Endothelial cell of umbilical vein (primary cell): Measurements from ENCODE around the gene HRH3. TPM values are rescaled to one million over a fixed set of nuclear protein-coding genes. Genes with fewer than 3 reads are reported as not detected.

ENCODE experiments used
- BruUV-seq: library from RNA; stranded (reverse); fragments of 400-500 nt; replicated peaks from 2 replicates; lab custom pipeline; 2021; lab: Mats Ljungman, UMichigan
- CTCF ChIA-PET: fragments of 300-600, 350-600 bp; sonication (Branson Sonifier 250); formaldehyde crosslinking; loops from one replicate; lab custom pipeline; 2021; ENCODE audit warnings: antibody characterized with exemption, inconsistent platforms; lab: Charles Lee
- POLR2A ChIA-PET: fragments of 300-600, 350-600 bp; sonication (Branson Sonifier 250); formaldehyde crosslinking; loops from one replicate; lab custom pipeline; 2021; ENCODE audit warnings: antibody characterized with exemption, inconsistent platforms; lab: Charles Lee
- DNase-seq: peaks from one replicate; pipeline ENCODE4 v3.0.0-alpha.2; 2011; ENCODE audit warnings: low read depth, low spot score
- FAIRE-seq: peaks from 2 replicates; lab custom pipeline; 2011; peaks lifted over from hg19 to GRCh38; lab: Jason Lieb, UNC
- H2AFZ ChIP-seq: 2 replicates; pipeline ENCODE4 v1.6.0; 2012; ENCODE audit warnings: low read depth, low read length, control low read depth, inconsistent platforms
- H3K27ac ChIP-seq: 2 replicates; pipeline ENCODE4 v1.5.1; 2011; ENCODE audit warnings: low read depth, mild to moderate bottlenecking, control low read depth, low read length, moderate library complexity; ENCODE audit not compliant: insufficient read depth
- H3K27me3 ChIP-seq, 2 experiments: 2 replicates each; pipeline versions ENCODE4 v1.6.0 to v1.6.1; 2011; ENCODE audit warnings: low read length in 2 of 2, mixed read lengths in 1 of 2; ENCODE audit not compliant: control insufficient read depth in 2 of 2, insufficient read depth in 2 of 2
- H3K36me3 ChIP-seq, 2 experiments: 2 replicates in 1 of 2; 3 replicates in 1 of 2; pipeline ENCODE4 v1.5.1; 2011; ENCODE audit warnings: low read length in 2 of 2, mild to moderate bottlenecking in 1 of 2, moderate library complexity in 1 of 2; ENCODE audit not compliant: control insufficient read depth in 2 of 2, insufficient read depth in 2 of 2; ENCODE audit errors: extremely low read depth in 1 of 2
- H3K4me1 ChIP-seq: 3 replicates; pipeline ENCODE4 v1.5.1; 2011; ENCODE audit warnings: mild to moderate bottlenecking, low read length; ENCODE audit not compliant: control insufficient read depth, insufficient read depth; ENCODE audit errors: extremely low read depth
- H3K4me2 ChIP-seq: 2 replicates; pipeline ENCODE4 v1.6.1; 2011; ENCODE audit warnings: low read length, control low read depth, mixed read lengths; ENCODE audit not compliant: insufficient read depth
- H3K4me3 ChIP-seq, 3 experiments: fragments of 200-600 bp in 1 of 3; sonication (generic), shearing (Covaris generic) in 1 of 3; replicated peaks in 1 of 3; 2 replicates each; pipeline ENCODE4 v1.5.1; 2011 to 2016; ENCODE audit warnings: control low read depth in 3 of 3, low read length in 3 of 3, mild to moderate bottlenecking in 2 of 3, inconsistent platforms in 1 of 3, low read depth in 1 of 3, moderate library complexity in 1 of 3; ENCODE audit not compliant: insufficient read depth in 1 of 3
- H3K79me2 ChIP-seq: 2 replicates; pipeline ENCODE4 v1.6.0; 2012; ENCODE audit warnings: low read length, inconsistent platforms; ENCODE audit not compliant: control insufficient read depth, insufficient read depth
- H3K9ac ChIP-seq: replicated peaks from 2 replicates; pipeline ENCODE3; 2011; ENCODE audit warnings: low read length, control low read depth; ENCODE audit not compliant: insufficient read depth; ENCODE audit errors: extremely low read depth
- H3K9me1 ChIP-seq: replicated peaks from 3 replicates; pipeline ENCODE4 v1.6.0; 2011; ENCODE audit warnings: mild to moderate bottlenecking, low read length; ENCODE audit not compliant: control insufficient read depth, insufficient read depth; ENCODE audit errors: extremely low read depth
- H3K9me3 ChIP-seq: replicated peaks from 2 replicates; pipeline ENCODE4 v1.5.1; 2012; ENCODE audit warnings: low read length, inconsistent platforms; ENCODE audit not compliant: control insufficient read depth, insufficient read depth
- H4K20me1 ChIP-seq: replicated peaks from 2 replicates; pipeline ENCODE3; 2011; ENCODE audit warnings: mild to moderate bottlenecking, low read length; ENCODE audit not compliant: control insufficient read depth, insufficient read depth; ENCODE audit errors: extremely low read depth
- EZH2 ChIP-seq: IDR thresholded peaks from 2 replicates; pipeline ENCODE4 v1.6.1; 2012; ENCODE audit warnings: borderline replicate concordance, low read depth, mild to moderate bottlenecking, moderate library complexity, low read length, inconsistent platforms; ENCODE audit not compliant: severe bottlenecking
- FOS ChIP-seq: IDR thresholded peaks from 2 replicates; pipeline ENCODE4 v1.6.1; 2011; ENCODE audit warnings: mild to moderate bottlenecking, low read length, moderate library complexity, borderline replicate concordance; ENCODE audit not compliant: insufficient read depth
- GATA2 ChIP-seq: IDR thresholded peaks from 2 replicates; pipeline ENCODE4 v1.7.0; 2011; ENCODE audit warnings: low read depth, mild to moderate bottlenecking, moderate library complexity, mixed read lengths, low read length; ENCODE audit not compliant: insufficient read length, insufficient read depth
- JUN ChIP-seq: IDR thresholded peaks from 2 replicates; pipeline ENCODE4 v1.6.1; 2011; ENCODE audit warnings: borderline replicate concordance, low read depth; ENCODE audit not compliant: insufficient read length, insufficient read depth
- MYC ChIP-seq: IDR thresholded peaks from one replicate; pipeline ENCODE4 v1.6.1; 2011; ENCODE audit warnings: mild to moderate bottlenecking, low read depth, low read length
- POLR2AphosphoS5 ChIP-seq: IDR thresholded peaks from 2 replicates; pipeline ENCODE4 v1.6.1; 2012; ENCODE audit warnings: low read depth, mild to moderate bottlenecking, control low read depth, low read length, moderate library complexity; ENCODE audit not compliant: insufficient read depth
- dilution Hi-C: fragments of 300-500 bp; cut with MboI; formaldehyde crosslinking; loops from one replicate; pipeline ENCODE4 v1.15.0; 2019; ENCODE audit warnings: low sequenced_read_pairs; ENCODE audit not compliant: extremely low pct_ligation_motif_present
- intact Hi-C: fragments of 100-400 bp; cut with micrococcal nuclease; formaldehyde crosslinking; loops from one replicate; pipeline ENCODE4 v1.10.0; 2022
- polyA plus RNA-seq, 4 experiments: library from polyadenylated mRNA; depleted of rRNA in 3 of 4; stranded (reverse) in 3 of 4; unstranded in 1 of 4; fragments of >200 nt; gene quantifications; 2 replicates each; pipeline versions ENCODE4 v1.2.1 to v1.2.3, GENCODE V29; 2011 to 2012; ENCODE audit warnings: missing spikeins in 1 of 4
- total RNA-seq: library from RNA; stranded (reverse); gene quantifications from 2 replicates; pipeline ENCODE4 v1.2.3, GENCODE V29; 2021
- TF ChIP-seq, protein P1 (sequence below), 2 donors: IDR thresholded peaks; 1 replicate in 1 of 2; 2 replicates in 1 of 2; pipeline ENCODE4 v1.5.1; 2011; ENCODE audit warnings: low read length in 2 of 2, mild to moderate bottlenecking in 2 of 2, moderate library complexity in 2 of 2, control low read depth in 1 of 2, inconsistent platforms in 1 of 2, low read depth in 1 of 2; ENCODE audit not compliant: insufficient read depth in 1 of 2; ENCODE audit errors: extremely low read depth in 1 of 2
- TF ChIP-seq, protein P2 (sequence below): IDR thresholded peaks from 2 replicates; pipeline ENCODE4 v1.6.1; 2011; ENCODE audit not compliant: insufficient read depth, insufficient read length

Gene HRH3
- total and polyA plus RNA-seq, 2 donors (not counting 3 experiments of a cell fraction or from before 2014, with no cell fraction given) = not detected

DNA sequence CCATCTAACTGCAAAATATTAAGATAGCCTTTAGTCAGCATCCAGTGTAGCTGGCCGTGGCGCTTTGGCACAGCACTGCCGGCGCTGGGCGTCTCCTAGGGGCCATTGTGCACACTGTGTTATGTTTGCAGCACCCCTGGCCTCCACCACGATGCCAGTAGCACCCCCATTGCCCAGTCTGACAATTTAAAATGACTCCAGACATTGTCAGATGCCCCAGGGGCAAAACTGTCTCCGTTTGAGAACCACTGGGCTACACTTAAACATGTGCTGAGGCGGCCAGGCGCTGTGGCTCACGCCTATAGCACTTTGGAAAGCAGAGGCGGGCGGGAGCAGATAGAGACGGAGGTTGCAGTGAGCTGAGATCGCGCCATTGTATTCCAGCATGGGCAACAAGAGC lies 43.2 kb downstream of the HRH3 start:
- CTCF ChIA-PET = interaction anchor here (1.3 kb wide), 1 partner anchor 10 kb away, joined by 6 read pairs; no protein-coding TSS in a partner anchor
- intact Hi-C loops (no loop called here), dilution Hi-C loops (no loop called here)
- H3K9me1 ChIP-seq = no peaks in the 10 kb centered on the region
- no peak overlapping the region for H3K4me2 ChIP-seq
- BruUV-seq = no TSS peak
- H3K9ac ChIP-seq = no peak overlapping the region
- FAIRE-seq = no peak
- H3K4me1 ChIP-seq = peaks cover 1% of the 10 kb centered on the region
- no peak for DNase-seq
- peaks cover 2 to 15% of the 10 kb centered on the region in 2 experiments for H3K36me3 ChIP-seq
- no peak overlapping the region for H3K27ac ChIP-seq
- no peaks in the 10 kb centered on the region for H3K79me2 ChIP-seq
- TF ChIP-seq MYC (no peak), JUN (no peak), FOS (no peak), POLR2AphosphoS5 (no peak), EZH2 (no peak)
- no peaks in the 10 kb centered on the region for H3K27me3 ChIP-seq
- no peak overlapping the region for H2AFZ ChIP-seq
- POLR2A ChIA-PET = no interaction called here
- no peak overlapping the region for H3K4me3 ChIP-seq
- no peaks in the 10 kb centered on the region for H4K20me1 ChIP-seq
- no peaks in the 10 kb centered on the region for H3K9me3 ChIP-seq

DNA sequence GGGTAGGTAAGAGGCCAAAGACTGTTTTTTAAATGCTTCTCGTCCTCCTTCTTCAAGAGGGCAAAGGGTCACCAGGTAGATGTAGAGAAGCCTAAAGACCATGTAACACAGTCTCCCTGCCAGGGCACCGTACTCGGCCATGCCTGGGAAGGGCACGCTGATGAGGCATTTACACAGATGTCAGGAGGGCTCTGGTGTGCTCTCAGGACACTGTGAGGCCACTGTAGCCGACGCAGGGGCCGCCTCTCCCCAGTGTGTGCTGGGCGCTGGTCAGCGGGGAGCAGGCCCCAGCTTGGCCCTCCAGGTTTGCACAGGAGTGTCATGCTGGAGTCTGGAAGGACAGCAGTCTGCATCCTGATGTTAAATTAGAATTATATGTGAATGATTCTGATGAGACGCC lies 44.4 kb downstream of the HRH3 start:
- Histone ChIP-seq H3K4me1 (no peaks in the 10 kb centered on the region), H4K20me1 (no peaks in the 10 kb centered on the region), H3K27ac (no peak overlapping the region), H3K9me3 (no peaks in the 10 kb centered on the region), H2AFZ (no peak overlapping the region), H3K9ac (no peak overlapping the region), H3K27me3 (no peaks in the 10 kb centered on the region), H3K36me3 (peaks cover 2 to 15% of the 10 kb centered on the region in 2 experiments), H3K79me2 (no peaks in the 10 kb centered on the region), H3K4me2 (no peak overlapping the region), H3K4me3 (no peak overlapping the region), H3K9me1 (no peaks in the 10 kb centered on the region)
- dilution Hi-C loops (no loop called here), intact Hi-C loops (no loop called here)
- no peak for DNase-seq
- CTCF ChIA-PET = no interaction called here
- POLR2A ChIA-PET = no interaction called here
- TF ChIP-seq, protein P1, sequence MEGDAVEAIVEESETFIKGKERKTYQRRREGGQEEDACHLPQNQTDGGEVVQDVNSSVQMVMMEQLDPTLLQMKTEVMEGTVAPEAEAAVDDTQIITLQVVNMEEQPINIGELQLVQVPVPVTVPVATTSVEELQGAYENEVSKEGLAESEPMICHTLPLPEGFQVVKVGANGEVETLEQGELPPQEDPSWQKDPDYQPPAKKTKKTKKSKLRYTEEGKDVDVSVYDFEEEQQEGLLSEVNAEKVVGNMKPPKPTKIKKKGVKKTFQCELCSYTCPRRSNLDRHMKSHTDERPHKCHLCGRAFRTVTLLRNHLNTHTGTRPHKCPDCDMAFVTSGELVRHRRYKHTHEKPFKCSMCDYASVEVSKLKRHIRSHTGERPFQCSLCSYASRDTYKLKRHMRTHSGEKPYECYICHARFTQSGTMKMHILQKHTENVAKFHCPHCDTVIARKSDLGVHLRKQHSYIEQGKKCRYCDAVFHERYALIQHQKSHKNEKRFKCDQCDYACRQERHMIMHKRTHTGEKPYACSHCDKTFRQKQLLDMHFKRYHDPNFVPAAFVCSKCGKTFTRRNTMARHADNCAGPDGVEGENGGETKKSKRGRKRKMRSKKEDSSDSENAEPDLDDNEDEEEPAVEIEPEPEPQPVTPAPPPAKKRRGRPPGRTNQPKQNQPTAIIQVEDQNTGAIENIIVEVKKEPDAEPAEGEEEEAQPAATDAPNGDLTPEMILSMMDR (IDR thresholded peaks at IDR 0.05; ENCODE audit: extremely low read depth in 1 of 2, insufficient read depth in 1 of 2, low read depth in 1 of 2, low read length in 2 of 2) = no peak
- TF ChIP-seq FOS (no peak), EZH2 (no peak), GATA2 (no peak), POLR2AphosphoS5 (no peak), MYC (no peak)
- TF ChIP-seq, protein P2, sequence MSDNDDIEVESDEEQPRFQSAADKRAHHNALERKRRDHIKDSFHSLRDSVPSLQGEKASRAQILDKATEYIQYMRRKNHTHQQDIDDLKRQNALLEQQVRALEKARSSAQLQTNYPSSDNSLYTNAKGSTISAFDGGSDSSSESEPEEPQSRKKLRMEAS = no peak
- no TSS peak for BruUV-seq
- FAIRE-seq = no peak
